Right lobe of liver (tissue), 4 donors: ENCODE measurements around the gene COMMD1.

Source experiments
- POLR2A ChIP-seq: fragments of 450-650 bp; IDR thresholded peaks from one replicate; pipeline ENCODE4 v1.6.1; 2017; ENCODE audit warnings: antibody characterized with exemption, mild to moderate bottlenecking
- TF ChIP-seq, protein P1 (sequence below), 4 donors: fragments of 200-600 bp in 3 of 4; fragments of 450-650 bp in 1 of 4; IDR thresholded peaks; one replicate each; pipeline versions ENCODE4 v1.5.1 to v1.8.0; 2016 to 2022; ENCODE audit warnings: antibody characterized with exemption in 4 of 4, mild to moderate bottlenecking in 2 of 4
- donor health status: DM: no; HTN: no; CAD: no.
- donor health status: DM: no; HTN: no; CAD: no.
- donor health status: DM: no; HTN: yes; CAD: no.

DNA sequence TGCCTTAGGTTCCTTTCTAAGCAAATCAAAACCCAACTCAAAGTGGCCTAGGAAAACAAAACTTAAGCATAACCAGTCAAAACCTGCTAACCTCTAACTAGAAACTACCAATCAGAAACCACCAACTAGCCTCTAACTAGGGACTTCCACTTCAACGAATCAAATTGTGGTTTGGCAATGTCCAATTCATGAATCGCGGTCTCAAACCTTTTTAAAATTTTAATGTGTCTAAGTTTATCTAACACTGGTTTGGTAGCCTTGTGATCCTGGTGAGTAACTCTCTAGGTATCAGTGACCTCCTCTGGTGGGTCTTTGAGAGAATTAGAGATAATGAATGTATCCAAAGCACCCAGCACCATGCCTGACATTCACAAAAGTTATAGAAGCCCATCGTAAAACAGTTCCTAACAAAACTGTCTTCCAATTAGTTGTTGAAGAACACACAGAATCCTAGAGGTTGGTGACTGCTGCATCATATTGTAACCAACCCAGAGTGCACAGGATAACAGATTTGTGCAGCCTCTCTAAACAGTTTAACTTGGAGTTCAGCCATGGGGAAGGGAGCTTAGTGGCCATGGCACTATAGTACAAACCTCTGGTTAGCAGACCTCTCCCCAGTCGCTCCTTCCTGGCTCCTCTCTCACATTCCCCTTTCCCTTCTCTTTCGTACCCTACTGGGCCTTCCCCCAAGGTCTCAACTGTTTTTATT lies 245.3 kb downstream of the COMMD1 start:
- TF ChIP-seq, protein P1, sequence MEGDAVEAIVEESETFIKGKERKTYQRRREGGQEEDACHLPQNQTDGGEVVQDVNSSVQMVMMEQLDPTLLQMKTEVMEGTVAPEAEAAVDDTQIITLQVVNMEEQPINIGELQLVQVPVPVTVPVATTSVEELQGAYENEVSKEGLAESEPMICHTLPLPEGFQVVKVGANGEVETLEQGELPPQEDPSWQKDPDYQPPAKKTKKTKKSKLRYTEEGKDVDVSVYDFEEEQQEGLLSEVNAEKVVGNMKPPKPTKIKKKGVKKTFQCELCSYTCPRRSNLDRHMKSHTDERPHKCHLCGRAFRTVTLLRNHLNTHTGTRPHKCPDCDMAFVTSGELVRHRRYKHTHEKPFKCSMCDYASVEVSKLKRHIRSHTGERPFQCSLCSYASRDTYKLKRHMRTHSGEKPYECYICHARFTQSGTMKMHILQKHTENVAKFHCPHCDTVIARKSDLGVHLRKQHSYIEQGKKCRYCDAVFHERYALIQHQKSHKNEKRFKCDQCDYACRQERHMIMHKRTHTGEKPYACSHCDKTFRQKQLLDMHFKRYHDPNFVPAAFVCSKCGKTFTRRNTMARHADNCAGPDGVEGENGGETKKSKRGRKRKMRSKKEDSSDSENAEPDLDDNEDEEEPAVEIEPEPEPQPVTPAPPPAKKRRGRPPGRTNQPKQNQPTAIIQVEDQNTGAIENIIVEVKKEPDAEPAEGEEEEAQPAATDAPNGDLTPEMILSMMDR (IDR thresholded peaks at IDR 0.05) = no peak
- no peak for TF ChIP-seq POLR2A
